Activated naive CD4-positive, alpha-beta T cell (primary cell): ENCODE results near the gene SYTL5.

Source experiments
- DNase-seq, 4 experiments: peaks; one replicate each; lab custom pipeline; 2025; lab: John Stamatoyannopoulos, UW

SYTL5 gene

GRCh38 chrX:38142610-38143009, 136.3 kb downstream of the SYTL5 start:
- no peak for DNase-seq

DNA sequence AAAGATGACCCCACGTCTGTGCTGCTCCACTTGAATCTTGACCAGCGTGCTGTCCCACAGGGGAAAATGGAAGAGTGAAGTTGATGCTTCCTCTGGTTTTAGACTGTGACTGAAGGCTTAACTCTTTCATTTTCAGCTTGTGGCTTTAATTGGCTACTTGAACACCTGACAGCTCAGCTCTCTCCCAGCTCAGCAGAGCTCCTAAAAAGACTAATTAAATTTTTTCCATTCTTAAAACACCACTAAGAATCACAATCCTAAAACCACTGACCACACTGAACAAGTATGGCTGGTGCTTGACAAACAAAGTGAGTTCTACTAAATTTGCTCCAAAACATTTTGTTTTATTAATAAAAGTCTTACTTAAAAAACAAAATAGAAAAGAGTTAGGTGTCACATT, 142.7 kb downstream of the SYTL5 start:
- DNase-seq, result no peak

- no peak for DNase-seq
These were observed 144.6 kb downstream of the SYTL5 start for GRCh38 chrX:38150993-38151392.

DNA sequence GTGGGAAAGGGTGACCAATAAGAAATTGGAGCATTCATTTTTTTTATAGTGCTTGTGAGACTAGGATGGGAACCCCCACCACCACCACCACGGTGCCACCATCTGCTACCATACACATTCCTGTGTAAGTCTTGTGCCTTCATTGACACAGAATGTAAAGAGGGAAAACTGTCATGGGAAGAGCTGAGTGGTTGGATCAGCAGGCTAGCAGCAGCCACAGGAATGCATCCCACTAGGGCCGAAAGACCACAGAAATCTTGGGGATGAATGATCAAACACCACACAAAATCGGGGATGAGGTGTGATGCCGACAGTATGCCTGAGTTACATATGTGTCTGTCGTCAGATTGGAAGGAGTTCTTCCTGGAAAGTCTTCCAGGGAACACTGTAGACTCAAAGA, 145.1 kb downstream of the SYTL5 start:
- no peak for DNase-seq

GRCh38 chrX:38154340-38154739, 148.0 kb downstream of the SYTL5 start:
- DNase-seq, result no peak

DNA sequence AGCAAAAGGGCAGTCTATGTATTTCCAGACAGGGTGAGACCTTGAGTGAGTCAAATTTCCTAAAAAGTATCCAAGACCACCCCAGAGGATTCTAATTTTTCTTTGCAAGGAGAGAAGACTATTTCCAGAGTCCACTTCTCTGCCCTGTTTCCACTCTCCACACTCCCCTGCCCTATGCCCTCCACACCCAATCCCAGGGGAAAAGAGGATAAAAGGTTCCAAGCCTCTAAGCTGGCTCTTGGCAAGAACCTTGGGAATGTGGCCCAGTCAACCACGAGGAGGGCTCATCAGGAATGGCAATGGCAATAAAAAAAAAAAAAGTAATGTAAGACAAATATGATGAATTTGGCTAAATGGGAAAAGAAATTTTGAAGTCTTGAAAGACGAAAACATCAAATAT, 148.5 kb downstream of the SYTL5 start:
- no peak for DNase-seq

DNA sequence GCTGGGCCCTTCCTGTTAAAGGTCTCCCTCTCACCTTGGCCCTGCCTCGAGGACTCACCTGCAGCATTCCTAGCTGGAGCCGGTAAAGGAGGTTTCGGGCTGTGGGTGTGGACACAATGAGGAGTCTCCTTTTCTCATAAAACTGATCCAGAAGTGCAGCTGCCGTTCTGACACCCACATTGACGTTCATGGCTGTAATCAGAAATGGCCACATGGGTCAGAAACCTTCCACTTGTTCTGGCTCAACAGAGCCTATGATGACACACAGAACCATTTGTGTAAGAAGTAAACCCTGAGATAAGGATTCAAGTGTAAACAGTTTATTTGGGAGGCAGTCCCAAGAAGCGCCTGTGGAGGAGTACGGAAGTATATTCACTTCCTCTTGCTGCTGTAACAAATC, 150.5 kb downstream of the SYTL5 start:
- DNase-seq, result no peak

- no peak for DNase-seq
These were observed 156.8 kb downstream of the SYTL5 start for GRCh38 chrX:38163193-38163592.

DNA sequence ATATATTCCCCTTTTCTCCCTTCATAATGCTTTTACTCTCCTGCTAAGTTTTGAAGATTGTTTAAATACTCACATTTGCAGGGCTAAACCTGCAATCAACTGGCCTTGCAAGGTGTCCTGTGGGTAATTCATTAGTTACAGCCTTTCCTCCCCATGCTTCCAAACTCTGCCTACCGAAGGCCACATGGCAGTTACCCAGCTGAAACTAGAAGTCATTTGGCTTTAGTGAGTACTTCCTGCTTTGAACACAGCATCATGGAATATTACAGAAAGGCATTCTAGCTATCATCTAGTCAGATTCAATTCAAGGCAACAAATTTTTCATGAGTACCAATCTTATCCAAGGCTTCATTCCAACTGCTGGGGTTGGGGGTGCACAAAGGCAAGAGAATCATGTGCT, 158.7 kb downstream of the SYTL5 start:
- DNase-seq, result no peak

- no peak for DNase-seq
These were observed 160.2 kb downstream of the SYTL5 start for GRCh38 chrX:38166478-38167083.

DNA sequence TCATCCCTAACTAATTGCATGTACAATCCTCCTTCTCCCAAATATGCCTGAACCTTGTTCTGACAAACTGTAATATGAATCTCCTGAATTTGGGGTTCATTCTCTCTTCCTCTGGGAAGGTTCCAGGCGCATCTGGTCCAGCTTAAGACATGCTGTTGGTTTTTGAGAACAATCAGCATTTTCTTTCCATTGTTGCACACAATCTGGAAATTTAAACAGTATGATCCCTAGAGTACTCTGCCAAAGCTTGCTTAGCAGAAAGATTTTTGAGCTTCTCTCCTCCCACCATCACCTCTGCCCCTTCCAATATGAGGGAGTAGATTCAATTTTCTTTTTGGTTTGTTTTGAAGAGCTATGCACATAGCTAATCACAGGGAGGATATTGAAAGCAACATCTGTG, 164.2 kb downstream of the SYTL5 start:
- no peak for DNase-seq

- DNase-seq, result no peak
These were observed 166.2 kb downstream of the SYTL5 start for GRCh38 chrX:38172596-38172995.

DNA sequence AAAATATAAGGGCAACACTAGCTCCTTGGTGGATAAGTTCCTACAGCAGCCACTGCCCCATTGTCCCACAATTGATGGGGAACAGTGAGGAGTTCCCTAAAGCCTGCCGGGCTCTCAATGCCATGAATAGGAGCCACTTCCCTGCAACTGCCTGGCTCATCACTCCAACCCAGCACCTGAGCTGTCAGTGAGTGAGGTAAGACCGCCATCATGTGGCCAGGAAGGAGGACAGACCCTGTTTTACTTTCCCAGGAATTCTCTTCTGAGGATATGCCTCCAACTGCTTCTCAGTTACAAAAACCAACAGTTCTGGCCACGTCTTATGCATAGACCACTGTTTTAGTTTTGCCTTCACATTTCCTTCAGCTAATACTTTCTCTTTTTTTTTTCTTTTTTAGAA, 168.8 kb downstream of the SYTL5 start:
- no peak for DNase-seq

- no peak for DNase-seq
These were observed 172.0 kb downstream of the SYTL5 start for GRCh38 chrX:38178396-38178795.
